Fibroblast of the conjunctiva (primary cell): Measurements from ENCODE around the gene ERGIC1.

Source experiments
- DNase-seq: peaks from one replicate; pipeline ENCODE4 v3.0.0-alpha.2; 2010; ENCODE audit warnings: low read depth

ERGIC1 gene

DNA sequence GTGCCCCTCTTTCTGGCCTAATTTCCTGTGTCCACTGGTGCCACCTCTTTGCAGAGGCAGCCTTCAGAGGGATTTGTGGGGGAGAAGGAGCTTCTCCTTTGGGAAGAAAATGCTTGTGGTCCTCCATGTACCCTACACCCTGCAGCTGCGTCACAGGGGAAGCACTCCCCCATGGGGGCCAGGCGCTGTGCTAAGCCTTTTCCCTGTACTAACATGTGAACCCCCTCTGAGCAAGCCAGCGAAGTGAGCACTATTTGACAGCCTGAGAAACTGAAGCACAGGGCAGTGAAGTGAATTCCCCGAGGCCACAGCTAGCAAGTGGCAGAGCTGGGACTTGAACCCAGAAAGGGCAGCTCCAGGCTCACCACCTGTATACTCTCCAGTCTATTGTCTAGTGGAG is 32.3 kb downstream of the ERGIC1 start:
- no peak for DNase-seq

DNA sequence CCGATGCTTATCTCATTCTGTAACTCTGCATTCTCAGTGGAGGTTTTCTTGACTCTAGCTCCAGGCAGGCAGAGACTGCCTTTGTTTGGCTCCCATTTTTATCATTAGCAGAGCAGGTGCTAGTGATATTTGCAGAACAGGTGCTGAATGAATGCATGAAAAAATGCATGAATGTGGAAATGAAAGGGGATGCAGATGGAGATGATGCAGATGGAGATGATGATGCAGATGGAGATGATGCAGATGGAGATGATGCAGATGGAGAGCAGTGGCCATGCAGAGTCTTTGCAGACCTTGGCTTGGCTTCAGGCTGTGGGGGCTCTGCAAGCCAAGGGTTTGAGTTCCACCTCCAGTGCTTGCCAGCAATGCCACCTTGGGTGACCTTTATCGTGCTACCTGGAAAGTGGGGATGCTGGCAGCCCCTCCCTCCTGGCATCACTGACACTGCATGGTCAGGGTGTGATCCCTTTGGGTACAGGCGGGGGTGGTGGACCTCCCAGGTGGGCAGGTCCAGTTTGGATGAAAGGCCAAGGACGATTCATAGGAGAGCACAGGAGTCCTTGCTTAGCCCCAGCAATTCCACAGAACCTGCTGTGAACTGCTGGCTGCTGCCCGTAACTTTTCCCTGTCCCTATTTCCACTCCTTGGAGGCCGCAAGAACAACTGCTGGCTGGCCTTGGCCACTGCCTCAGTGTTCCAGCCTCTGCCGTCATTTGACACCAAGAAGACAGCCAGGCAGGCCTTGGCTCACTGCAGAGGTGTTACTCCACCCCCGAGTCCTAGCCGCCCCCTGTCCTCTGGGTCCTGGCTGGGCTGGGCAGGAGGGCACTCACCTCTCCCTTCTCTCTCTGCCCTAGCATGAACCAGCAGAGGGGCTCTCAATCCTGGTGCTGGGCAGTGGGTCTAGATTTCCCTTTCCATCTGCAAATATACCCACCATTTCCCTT is 33.0 kb downstream of the ERGIC1 start:
- no peak for DNase-seq

DNA sequence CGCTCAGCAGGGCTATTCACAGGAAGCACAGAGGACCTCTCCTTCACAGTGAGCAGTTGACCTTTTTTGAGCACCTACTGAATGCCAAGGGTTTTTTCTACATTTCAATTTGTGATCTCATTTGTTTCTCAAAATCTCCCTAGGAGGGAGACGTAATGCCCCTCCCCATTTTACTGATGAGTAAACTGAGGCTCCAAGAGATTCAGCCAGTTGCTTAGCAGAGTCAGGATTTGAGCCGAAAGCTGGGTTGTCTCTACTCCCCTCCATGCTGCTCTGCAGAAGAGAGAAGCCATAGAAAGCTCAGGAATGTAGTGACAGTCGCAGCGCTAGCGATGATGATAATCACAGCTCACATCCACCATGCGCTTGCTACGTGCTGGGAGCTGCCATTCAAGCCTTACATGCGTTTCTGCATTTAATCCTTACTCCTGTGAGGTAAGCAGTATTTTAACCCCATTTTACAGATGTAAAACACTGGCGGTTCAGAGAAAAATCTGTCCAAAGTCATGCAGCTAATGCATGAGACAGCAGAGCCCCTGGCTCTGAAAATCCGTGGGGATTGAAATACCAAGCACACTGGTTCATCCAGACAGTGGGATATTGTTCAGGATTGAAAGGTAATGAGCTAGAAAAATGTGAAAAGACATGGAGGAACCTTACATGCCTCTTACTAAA is 33.8 kb downstream of the ERGIC1 start:
- DNase-seq = no peak

DNA sequence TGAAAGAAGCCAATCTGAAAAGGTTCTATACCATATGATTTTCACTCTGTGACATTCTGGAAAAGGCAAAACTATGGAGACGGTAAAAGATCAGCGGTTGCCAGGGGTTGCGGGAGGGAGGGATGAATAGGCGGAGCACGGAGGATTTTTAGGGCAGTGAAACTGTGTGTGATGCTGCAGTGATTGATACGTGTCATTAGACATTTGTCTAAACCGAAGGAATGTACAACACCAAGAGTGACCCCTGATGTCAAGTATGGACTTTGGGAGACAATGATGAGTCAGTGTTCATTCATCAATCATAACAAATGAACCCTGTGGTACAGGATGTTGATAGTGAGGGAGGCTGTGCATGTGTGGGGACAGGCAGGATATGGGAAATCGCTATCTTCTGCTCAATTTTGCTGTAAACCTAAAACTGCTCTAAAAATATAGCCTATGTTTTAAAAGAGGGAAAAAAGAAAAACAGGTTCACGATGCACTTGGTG is 34.4 kb downstream of the ERGIC1 start:
- DNase-seq = no peak

DNA sequence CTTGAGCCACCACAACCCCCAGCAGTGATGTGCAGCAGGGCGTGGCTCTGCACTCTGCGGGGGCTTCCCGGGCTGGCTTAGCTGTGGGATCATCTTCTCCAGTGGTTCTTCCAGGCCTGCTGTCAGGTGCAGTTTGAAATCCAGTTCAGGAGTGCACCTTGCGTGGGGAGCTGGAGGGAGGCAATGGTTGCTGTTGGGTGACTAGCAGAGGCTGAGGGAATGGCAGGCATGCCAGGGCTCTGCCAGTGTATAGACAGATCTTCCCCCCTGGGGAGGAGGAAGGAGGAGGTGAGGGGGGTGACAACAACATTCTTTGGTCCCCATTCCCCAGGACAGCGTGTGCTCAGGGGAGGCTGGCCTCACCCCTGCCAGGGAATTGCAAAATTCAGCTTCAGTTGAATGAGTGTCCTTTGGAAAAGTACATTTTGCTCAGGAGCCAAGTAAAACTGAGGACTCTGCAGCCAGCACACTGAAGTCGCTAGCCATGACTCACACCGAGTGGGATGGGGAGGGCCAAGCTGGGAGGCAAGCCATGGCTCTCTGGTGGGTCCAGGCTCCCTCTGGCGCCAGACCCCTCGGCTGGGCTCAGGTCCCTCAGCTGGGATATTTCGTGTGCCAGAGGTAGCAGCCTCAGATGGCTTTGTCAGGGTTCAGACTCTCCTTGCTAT is 35.0 kb downstream of the ERGIC1 start:
- peak; percentile 87 for DNase-seq

DNA sequence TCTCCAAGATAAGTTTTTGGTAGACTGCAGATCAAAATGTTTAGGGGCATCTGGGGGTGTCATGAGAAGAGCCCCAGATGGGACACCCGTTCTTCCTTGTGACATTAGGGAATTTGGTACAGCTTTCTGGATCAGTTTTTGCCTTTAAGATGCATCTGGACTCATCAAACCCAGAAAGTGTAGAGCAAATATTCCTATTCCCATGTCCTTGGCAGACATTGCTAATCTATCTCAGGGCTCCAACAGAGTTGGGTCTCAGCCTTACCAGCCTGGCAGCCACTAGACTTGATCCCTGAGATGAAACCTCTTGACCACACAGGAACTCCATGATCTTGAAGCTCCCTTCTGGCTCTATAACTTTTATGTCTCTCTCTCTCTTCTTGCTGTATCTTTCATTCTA is 35.6 kb downstream of the ERGIC1 start:
- DNase-seq = no peak

DNA sequence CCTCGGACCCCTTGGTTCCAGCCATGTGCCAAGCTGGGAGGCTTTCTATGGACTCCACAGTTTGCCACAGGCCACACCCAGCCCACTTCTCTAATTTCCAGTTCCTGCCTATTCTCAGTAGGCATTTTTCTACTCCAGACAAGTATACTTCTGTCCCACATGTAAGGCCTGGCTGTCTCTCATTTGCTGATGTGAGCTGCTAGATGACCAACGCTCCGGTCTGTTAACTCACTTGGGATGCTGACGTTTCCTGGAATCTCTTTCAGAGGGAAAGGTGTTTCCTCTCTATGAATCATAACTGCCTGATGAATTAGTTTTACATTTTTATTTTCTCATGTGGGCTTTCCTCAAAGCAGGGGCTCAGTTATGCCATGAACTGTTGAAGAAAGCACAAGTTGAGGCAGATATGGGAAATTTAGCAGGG is 36.3 kb downstream of the ERGIC1 start:
- peak; percentile 70 for DNase-seq

DNA sequence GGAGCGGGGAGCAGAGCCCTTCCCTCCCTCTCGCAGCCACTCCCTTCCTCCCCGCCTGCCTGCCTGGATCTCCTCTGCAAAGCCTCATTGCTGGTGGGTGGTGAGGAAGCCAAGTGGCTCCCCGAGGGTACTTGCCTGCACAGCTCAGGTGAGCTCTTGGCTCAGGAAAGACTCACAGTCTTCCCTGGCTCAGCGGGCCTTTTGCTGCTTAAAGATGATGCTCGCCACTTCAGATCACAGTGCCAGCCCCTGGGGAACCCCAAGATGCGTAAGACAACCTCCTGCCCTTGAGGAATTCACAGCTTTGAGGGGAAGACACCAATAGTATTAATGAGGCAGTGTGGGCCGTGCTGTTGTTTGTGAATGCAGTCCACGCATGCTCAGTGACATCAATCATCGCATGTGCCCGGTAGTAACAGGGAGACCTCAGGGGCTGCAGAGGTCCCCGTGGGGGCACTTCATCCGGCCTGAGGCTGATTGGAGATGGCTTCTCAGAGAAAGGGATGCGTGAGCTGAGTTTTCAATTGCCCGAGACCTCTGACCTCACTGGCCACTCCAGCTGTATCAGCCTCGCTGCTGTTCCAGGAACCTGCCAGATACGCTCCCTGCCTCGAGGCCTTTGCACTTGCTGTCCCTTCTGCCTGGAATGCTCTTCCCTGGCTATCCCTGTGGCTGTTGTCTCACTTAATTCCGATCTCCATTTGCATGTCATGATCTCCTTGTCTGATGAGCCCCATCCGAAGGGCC is 36.8 kb downstream of the ERGIC1 start:
- DNase-seq = no peak

DNA sequence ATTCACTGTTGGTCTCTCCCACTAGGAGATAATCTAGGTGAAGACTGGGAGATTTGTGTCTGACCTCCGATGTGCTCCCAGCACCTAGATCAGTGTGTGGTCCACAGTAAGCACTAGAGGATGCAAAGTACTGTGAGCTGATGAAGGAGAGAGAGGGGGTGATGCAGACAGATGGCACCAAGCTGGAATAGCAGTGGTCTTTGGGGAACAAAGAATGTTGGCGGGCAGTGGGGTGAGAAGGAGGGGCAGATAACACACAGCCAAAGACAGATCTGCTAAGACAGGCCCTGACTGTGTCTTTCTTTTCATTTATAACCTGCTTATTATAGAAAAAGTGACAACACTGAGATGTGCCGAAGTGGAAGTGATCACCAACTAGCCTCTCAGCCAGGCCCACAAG is 37.5 kb downstream of the ERGIC1 start:
- no peak for DNase-seq

DNA sequence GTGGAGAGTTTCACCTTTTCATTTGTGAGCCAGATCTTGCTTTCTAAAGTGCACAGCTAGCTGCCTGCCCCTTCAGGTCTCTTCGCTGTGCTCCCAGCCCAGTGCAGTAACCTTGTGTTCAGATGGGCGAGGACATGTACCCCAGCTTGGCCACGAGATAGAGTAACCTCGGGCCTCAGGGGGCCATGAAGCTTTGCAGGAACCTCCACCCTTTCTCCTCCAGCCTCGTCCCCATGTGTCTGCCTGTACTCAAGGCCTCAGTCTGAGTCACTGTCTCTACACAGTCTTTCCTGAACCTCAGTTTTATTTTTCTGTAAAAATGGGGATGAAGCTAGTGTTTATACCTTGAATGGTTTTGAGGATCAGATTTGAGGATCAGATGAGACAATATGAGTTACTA is 37.9 kb downstream of the ERGIC1 start:
- no peak for DNase-seq

DNA sequence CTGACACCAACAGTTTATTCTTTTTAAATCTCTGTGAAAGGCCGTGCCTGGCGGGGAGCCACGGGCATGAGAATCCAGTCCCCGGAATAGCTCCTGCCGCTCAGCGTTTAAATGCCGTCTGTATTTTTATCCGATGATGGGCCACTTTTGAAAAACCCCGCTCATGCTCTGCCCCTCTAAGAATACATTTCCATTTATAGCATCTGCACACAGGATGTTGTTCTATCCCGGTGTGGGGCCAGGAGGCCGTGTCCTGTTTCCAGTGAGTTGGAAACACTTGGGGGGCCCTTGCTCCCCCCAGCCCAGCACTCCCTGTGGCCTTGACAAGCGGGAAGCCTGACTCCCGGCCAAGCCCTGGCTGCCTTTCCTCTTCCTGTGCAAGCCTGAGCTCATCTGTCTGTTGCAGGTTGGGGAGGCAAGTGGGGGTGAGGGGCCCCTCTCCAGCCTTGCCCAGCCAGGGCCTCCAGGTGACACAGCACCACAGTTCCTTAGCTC is 39.0 kb downstream of the ERGIC1 start:
- no peak for DNase-seq

DNA sequence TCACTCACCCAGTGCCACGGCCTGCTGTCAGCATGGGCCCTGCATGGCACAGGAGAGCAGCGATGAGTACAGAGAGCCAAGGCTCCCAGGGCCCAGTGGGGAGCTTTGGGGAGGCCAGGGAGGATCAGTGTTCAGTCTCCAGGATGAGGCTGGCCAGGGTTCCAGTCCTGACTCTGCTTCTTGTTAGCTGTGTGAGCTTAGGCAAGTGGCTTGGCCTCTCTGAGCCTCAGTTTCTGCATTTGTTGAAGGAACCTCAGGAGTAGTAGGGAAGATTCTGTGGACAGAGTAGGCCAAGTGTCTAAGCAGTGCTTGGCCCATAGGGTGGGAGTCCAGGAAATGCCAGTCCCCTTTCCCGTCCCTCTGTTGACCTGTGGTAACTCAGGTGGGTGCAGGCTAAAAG is 39.5 kb downstream of the ERGIC1 start:
- DNase-seq = no peak

DNA sequence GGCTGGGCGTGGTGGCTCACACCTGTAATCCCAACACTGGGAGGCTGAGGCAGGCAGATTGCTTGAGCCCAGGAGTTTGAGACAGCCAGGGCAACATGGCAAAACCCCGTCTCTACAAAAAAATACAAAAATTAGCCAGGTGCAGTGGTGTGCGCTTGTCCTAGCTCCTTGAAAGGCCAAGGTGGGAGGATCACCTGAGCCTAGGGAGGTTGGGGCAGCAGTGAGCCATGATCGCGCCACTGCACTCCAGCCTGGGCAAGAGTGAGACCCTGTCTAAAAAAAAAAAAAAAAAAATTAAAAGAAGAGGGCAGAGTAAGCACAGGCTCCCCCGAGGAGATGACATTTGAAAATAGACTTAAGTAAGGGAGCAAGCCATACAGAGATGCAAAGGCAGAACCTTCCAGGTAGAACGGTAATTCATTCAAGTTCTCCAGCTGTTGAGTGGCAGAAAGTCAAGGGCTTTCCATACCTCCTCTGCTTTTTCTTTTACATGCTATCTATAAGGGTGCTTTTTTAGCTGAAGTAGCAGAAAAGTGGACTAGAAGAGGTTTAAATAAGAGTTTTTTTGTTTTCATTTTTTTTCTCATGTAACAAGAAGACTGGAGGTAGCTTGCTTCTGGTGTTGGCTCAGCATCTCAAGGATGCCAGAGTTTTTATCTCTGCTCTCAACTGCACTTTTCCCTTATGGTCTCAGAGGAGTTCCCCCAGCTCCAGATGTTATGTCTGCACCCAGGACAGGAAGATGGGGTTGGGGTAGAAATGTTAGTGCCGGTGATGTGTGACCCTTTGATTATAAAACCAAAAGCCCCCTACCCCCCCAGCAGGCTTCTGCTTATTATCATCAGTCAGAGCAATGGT is 40.8 kb downstream of the ERGIC1 start:
- DNase-seq = no peak

DNA sequence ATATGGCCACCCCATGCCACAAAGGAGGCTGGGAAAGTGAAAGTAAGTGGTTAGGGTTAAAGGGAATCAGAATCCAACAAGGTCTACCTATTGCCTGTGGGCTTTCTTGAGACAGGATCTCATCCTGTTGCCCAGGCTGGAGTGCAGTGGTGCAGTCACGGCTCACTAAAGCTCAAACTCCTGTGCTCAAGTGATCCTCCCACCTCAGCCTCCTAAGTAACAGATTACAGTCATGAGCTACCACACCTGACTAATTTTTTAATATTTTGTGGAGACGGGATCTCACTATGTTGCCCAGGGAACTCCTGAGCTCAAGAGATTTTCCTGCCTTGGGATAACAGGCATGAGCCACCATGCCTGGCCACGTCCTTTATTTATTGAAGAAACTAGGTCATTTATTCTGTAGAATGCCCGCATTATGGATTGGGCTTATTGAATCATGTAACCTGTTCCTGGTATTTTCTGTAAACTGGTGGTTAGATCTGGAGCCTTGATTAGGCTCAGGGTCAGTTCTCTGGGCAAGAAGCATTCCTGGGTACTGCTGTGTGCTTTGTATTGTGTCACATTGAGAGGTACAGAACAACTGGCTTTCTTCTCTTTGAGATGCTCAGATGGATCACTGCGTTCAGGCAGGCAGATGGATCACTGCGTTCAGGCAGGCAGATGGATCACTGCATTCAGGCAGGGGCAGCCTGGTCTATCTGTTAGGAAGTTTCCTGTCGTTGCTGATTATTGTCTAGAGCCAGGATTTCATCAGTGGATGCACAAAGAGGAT is 41.6 kb downstream of the ERGIC1 start:
- DNase-seq = no peak

DNA sequence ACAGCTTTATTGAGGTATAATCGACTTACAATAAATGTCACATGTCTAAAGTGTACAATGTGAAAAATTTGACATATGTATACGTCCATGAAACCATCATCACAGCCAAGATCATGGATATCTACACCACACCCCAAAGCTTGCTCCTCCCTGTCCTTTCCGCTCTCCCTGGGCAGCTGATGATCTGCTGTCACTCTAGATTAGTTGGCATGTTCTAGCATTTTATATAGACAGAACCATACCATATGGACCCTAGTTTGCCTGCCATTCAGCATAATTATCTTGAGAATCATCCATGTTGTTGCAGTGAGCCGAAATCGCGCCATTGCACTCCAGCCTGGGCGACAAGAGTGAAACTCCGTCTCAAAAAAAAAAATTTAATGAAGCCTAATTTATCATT is 42.5 kb downstream of the ERGIC1 start:
- DNase-seq = no peak

DNA sequence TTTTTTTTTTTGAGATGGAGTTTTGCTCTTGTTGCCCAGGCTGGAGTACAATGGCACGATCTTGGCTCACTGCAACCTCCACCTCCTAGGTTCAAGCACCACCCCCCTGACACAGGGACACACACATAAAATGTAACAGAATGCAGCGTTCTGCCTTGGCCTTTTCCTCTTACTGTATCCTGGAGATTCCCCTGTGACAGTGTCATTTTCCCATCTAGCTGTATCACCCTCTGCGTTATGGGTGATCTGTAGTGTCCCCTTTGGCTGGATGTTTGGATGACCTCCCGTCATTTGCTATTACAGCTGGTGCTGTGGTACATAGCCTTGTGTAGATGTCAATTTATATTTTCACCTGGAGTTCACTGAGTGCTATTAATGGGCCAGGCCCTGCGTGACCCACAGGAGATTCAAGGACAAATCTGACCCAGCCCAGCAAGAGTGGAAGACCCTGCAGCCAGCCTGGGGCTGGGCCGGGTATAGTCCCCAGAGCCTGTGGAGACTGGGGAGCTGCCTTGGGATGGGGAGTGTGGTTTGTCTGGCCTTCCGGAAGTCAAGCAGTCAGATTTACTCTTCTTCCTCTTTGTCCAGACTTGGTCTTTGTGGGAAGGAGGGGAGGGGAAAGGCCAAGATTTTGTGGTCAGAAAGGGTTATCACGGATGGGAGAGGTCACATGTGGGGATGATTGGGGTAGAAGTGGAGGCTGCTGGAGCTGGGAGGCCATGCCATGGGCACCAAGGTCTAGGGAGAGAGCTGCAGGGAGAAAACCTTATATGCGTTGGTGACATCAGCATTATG is 43.6 kb downstream of the ERGIC1 start:
- no peak for DNase-seq

DNA sequence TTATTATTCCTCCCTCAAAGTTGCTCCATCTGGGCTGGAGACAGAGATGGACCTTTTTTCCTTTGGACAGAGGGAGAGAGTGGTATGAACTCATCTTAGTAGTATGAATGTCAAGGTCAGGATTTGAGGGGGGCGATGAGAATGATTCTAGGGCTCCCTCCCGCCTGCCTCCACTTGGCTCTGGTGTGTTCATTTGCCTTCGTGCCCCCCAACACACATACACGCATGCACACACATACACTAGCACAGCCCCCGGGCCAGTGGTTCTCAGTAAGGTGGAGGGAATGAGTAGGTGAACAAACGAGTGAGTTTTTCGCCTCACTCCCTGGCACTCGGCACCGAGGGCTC is 44.5 kb downstream of the ERGIC1 start:
- DNase-seq = no peak

DNA sequence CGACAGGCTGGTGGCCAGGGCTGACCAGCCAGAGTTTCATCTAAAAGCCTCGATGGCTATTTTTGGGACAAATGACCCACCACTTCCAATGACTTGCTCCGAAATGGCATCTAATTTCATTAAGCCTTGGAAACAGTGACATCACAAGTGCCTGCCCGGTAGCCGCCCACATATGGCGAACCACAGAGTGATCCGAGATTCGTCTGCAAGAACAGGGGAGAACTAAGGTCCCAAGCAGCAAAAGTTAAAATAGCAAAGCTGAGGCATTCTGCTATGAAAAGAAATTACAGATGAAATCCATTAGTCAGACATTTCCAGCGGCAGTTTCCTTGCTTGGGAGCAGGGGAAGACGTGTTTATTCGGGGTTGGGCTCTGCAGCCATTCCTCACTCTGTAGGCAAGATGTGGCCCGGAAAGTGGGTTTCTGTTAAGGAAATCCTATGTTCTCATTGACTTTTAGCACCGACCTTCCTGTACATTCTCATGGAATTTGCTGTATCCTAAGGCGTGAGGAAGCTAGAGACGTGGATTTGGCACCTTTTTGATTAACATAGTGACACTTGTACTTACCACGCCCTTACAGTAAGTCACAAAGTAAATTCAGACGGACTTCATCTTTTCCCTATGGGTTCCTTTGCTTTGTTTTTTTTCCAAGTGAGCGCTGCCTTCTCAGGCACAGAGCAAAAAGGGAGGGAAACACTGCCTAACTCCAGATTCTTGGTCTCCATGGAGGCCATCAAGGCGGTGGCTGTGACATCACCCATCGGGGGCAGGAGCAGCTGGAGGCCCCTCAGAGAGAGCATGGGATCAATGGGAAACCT is 45.1 kb downstream of the ERGIC1 start:
- no peak for DNase-seq
